Tibial nerve (tissue), 4 donors: ENCODE results near the gene PHF3. TPM values are rescaled to one million over a fixed set of nuclear protein-coding genes. Genes with fewer than 3 reads are reported as not detected.

ENCODE experiments used
- DNase-seq, 2 donors: peaks; one replicate each; pipeline ENCODE4 v3.0.0-alpha.2; 2019; ENCODE audit warnings: low spot score in 2 of 2
- H3K27ac ChIP-seq, 4 donors: fragments of 200-600 bp; sonication (generic) in 3 of 4; one replicate each; pipeline ENCODE4 v1.5.1; 2017 to 2019; ENCODE audit warnings: mild to moderate bottlenecking in 1 of 4
- H3K27me3 ChIP-seq, 2 donors: fragments of 200-600 bp; sonication (generic) in 1 of 2; one replicate each; pipeline versions ENCODE4 v1.5.1 to v1.6.0; 2017 to 2019
- H3K36me3 ChIP-seq, 3 donors: fragments of 200-600 bp; sonication (generic); one replicate each; pipeline ENCODE4 v1.5.1; 2018 to 2019
- H3K4me1 ChIP-seq, 4 donors: fragments of 200-600 bp; sonication (generic) in 3 of 4; one replicate each; pipeline ENCODE4 v1.5.1; 2017 to 2019
- H3K4me3 ChIP-seq, 4 donors: fragments of 200-600 bp; sonication (generic) in 3 of 4; one replicate each; pipeline ENCODE4 v1.5.1; 2017 to 2019; ENCODE audit warnings: mild to moderate bottlenecking in 1 of 4, moderate library complexity in 1 of 4
- H3K9me3 ChIP-seq, 4 donors: fragments of 200-600 bp; sonication (generic) in 3 of 4; one replicate each; pipeline ENCODE4 v1.5.1; 2017 to 2019
- EP300 ChIP-seq, 2 donors: sonication (generic); formaldehyde crosslinking; IDR thresholded peaks; one replicate each; pipeline ENCODE4 v1.6.1; 2017; ENCODE audit warnings: antibody characterized with exemption in 2 of 2, mild to moderate bottlenecking in 1 of 2
- POLR2A ChIP-seq, 2 donors: fragments of 450-650 bp; IDR thresholded peaks; one replicate each; pipeline ENCODE4 v1.6.1; 2017; ENCODE audit warnings: antibody characterized with exemption in 2 of 2, mild to moderate bottlenecking in 2 of 2, moderate library complexity in 2 of 2
- WGBS, 2 donors: methylation state at CpG; one replicate each; pipeline ENCODE4 v1.1.5; 2018; 5-methylcytosine and 5-hydroxymethylcytosine counted together
- total RNA-seq, 4 donors: library from RNA; depleted of rRNA; stranded (reverse); fragments of >200 nt; gene quantifications; one replicate each; pipeline ENCODE4 v1.1.0, GENCODE V29; 2016
- TF ChIP-seq, protein P1 (sequence below), 5 experiments: fragments of 200-600 bp in 3 of 5; fragments of 450-650 bp in 2 of 5; sonication (generic) in 3 of 5; IDR thresholded peaks; one replicate each; pipeline ENCODE4 v1.5.1; 2016 to 2019; ENCODE audit warnings: antibody characterized with exemption in 5 of 5, mild to moderate bottlenecking in 3 of 5, moderate library complexity in 2 of 5

Gene PHF3
- total RNA-seq, 4 donors from 2014 or later = 59.1 to 75.3 (median 69.9) TPM

DNA sequence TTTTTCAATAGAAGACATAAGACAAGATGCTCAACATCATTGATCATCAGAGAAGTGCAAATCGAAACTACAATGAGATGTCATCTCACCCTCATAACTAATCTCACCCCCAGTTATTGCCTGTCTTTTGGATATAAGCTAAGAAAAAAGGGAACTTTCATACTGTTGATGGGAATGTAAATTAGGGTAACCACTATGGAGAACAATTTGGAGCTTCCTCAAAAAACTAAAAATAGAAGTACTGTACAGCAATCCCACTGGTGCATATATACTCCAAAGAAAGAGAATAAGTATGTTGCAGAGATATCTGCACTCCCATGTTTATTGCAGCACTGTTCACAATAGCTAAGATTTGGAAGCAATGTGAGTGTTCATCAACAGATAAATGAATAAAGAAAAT, 26.4 kb upstream of the PHF3 start:
- H3K27ac ChIP-seq = no peak overlapping the region
- 93 to 94% methylated on average over 1 of the region's 1 CpG for WGBS, 2 donors
- H3K4me1 ChIP-seq = no peaks in the 10 kb centered on the region
- no peaks in the 10 kb centered on the region for H3K36me3 ChIP-seq
- no peak for DNase-seq
- no peaks in the 10 kb centered on the region for H3K9me3 ChIP-seq
- H3K4me3 ChIP-seq = no peak overlapping the region
- TF ChIP-seq EP300 (IDR thresholded peaks at IDR 0.05) (no peak), POLR2A (IDR thresholded peaks at IDR 0.05) (no peak)
- TF ChIP-seq, protein P1, sequence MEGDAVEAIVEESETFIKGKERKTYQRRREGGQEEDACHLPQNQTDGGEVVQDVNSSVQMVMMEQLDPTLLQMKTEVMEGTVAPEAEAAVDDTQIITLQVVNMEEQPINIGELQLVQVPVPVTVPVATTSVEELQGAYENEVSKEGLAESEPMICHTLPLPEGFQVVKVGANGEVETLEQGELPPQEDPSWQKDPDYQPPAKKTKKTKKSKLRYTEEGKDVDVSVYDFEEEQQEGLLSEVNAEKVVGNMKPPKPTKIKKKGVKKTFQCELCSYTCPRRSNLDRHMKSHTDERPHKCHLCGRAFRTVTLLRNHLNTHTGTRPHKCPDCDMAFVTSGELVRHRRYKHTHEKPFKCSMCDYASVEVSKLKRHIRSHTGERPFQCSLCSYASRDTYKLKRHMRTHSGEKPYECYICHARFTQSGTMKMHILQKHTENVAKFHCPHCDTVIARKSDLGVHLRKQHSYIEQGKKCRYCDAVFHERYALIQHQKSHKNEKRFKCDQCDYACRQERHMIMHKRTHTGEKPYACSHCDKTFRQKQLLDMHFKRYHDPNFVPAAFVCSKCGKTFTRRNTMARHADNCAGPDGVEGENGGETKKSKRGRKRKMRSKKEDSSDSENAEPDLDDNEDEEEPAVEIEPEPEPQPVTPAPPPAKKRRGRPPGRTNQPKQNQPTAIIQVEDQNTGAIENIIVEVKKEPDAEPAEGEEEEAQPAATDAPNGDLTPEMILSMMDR (IDR thresholded peaks at IDR 0.05) = no peak
- H3K27me3 ChIP-seq = no peaks in the 10 kb centered on the region

DNA sequence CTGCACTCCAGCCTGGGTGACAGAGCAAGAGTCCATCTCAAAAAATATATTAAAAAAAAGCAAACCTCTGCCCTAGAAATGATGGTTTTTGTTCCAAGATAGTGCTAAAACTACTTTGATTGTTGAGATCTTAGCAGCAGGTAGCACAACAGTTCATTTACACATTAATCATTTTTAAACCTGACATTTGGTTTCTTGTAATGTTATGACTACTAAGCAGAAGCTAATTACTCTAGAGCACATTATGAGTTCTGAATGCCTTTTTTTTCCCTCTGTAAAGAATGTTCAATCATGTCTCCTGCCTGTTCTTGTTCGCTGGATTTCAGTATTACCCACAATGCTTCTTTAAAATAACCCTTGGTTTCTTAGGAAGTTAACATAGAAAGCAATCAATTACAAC, 24.7 kb upstream of the PHF3 start:
- H3K9me3 ChIP-seq = no peaks in the 10 kb centered on the region
- H3K36me3 ChIP-seq = no peaks in the 10 kb centered on the region
- no peaks in the 10 kb centered on the region for H3K27me3 ChIP-seq
- DNase-seq = no peak
- no peak overlapping the region for H3K27ac ChIP-seq
- no peak overlapping the region for H3K4me3 ChIP-seq
- H3K4me1 ChIP-seq = no peaks in the 10 kb centered on the region
- TF ChIP-seq, protein P1 (IDR thresholded peaks at IDR 0.05) = no peak
- no peak for TF ChIP-seq POLR2A (IDR thresholded peaks at IDR 0.05)
- TF ChIP-seq EP300 (IDR thresholded peaks at IDR 0.05) = no peak
- WGBS, 2 donors = 30 to 64% methylated on average over 1 of the region's 1 CpG

DNA sequence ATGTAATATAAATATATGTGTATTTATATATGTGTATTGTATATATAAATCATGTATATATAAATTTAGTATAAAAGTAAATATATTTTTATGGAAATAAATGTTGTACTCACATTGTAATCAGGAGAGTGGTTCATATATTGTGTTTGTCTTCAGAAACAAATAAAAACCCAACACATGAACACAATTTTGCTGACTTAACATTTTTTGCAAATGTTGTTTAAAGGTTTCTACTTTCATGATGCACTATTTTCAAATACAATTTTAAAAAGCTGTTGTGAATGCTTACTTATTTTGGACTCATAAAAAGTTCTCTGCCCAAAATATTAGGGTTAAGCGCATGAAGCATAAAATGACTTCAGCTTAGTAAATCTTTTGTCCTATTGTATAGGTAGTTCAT, 24.0 kb upstream of the PHF3 start:
- Histone ChIP-seq H3K9me3 (no peaks in the 10 kb centered on the region), H3K27me3 (no peaks in the 10 kb centered on the region), H3K4me3 (no peak overlapping the region), H3K36me3 (no peaks in the 10 kb centered on the region), H3K27ac (no peak overlapping the region), H3K4me1 (no peaks in the 10 kb centered on the region)
- WGBS, 2 donors = 95 to 100% methylated on average over 1 of the region's 1 CpG
- no peak for DNase-seq
- TF ChIP-seq POLR2A (IDR thresholded peaks at IDR 0.05) = no peak
- TF ChIP-seq, protein P1 (IDR thresholded peaks at IDR 0.05) = no peak
- no peak for TF ChIP-seq EP300 (IDR thresholded peaks at IDR 0.05)

GRCh38 chr6:63615590-63615989, 20.0 kb upstream of the PHF3 start:
- Histone ChIP-seq H3K27ac (no peak overlapping the region), H3K36me3 (no peaks in the 10 kb centered on the region), H3K4me3 (no peak overlapping the region), H3K4me1 (no peaks in the 10 kb centered on the region), H3K9me3 (no peaks in the 10 kb centered on the region), H3K27me3 (peaks cover 0 to 3% of the 10 kb centered on the region in 2 donors)
- TF ChIP-seq, protein P1 (IDR thresholded peaks at IDR 0.05) = no peak
- TF ChIP-seq POLR2A (IDR thresholded peaks at IDR 0.05) (no peak), EP300 (IDR thresholded peaks at IDR 0.05) (no peak)
- no peak for DNase-seq
- 94 to 100% methylated on average over 1 of the region's 1 CpG for WGBS, 2 donors

GRCh38 chr6:63624091-63624490, 11.5 kb upstream of the PHF3 start:
- Histone ChIP-seq H3K36me3 (no peaks in the 10 kb centered on the region), H3K4me1 (no peaks in the 10 kb centered on the region), H3K9me3 (no peaks in the 10 kb centered on the region), H3K27me3 (no peaks in the 10 kb centered on the region), H3K4me3 (no peak overlapping the region), H3K27ac (no peak overlapping the region)
- no peak for TF ChIP-seq POLR2A (IDR thresholded peaks at IDR 0.05)
- no peak for TF ChIP-seq EP300 (IDR thresholded peaks at IDR 0.05)
- TF ChIP-seq, protein P1 (IDR thresholded peaks at IDR 0.05) = no peak
- DNase-seq = no peak
- WGBS, 2 donors = 49 to 59% methylated on average over 2 of the region's 2 CpGs
